T-helper 17 cell (primary cell): ENCODE data around the gene CRABP2. TPM values are rescaled to one million over a fixed set of nuclear protein-coding genes. Genes with fewer than 3 reads are reported as not detected.
A peak's percentile ranks its signal among the peaks of the same experiment; 100 is the strongest.

ENCODE experiments used
- ATAC-seq: fragments of 150-1000 bp; cut with Tn5 transposase; 2 replicates; pipeline ENCODE4 v1.10.0; 2021; ENCODE audit warnings: mild to moderate bottlenecking, moderate library complexity
- DNase-seq, 3 donors: peaks; one replicate each; pipeline versions ENCODE4 v3.0.0 to v3.0.0-alpha.2; 2020 to 2021
- H3K9me3 ChIP-seq: one replicate; pipeline ENCODE4 v1.7.0; 2013; ENCODE audit warnings: low read length, mild to moderate bottlenecking; ENCODE audit not compliant: control insufficient read depth, poor library complexity, severe bottlenecking
- H3K27ac Mint-ChIP-seq: one replicate; pipeline ENCODE4 v1.8.0; 2022; ENCODE audit warnings: mild to moderate bottlenecking, moderate library complexity, mixed read lengths
- H3K27me3 Mint-ChIP-seq: one replicate; pipeline ENCODE4 v1.8.0; 2022; ENCODE audit warnings: mixed read lengths
- H3K36me3 Mint-ChIP-seq: one replicate; pipeline ENCODE4 v1.8.0; 2022; ENCODE audit warnings: low read depth, mixed read lengths
- H3K4me1 Mint-ChIP-seq: one replicate; pipeline ENCODE4 v1.8.0; 2022; ENCODE audit warnings: mild to moderate bottlenecking, mixed read lengths
- H3K4me3 Mint-ChIP-seq: one replicate; pipeline ENCODE4 v1.8.0; 2022; ENCODE audit warnings: mild to moderate bottlenecking, moderate library complexity, mixed read lengths
- total RNA-seq, 4 donors: library from RNA in 2 of 4; stranded (reverse) in 2 of 4; gene quantifications; one replicate each; pipeline ENCODE4 v1.2.3 and lab custom pipeline; 2022 to 2026

CRABP2 gene
- total RNA-seq, 2 donors from 2014 or later, result 1.5 to 4.5 TPM

DNA sequence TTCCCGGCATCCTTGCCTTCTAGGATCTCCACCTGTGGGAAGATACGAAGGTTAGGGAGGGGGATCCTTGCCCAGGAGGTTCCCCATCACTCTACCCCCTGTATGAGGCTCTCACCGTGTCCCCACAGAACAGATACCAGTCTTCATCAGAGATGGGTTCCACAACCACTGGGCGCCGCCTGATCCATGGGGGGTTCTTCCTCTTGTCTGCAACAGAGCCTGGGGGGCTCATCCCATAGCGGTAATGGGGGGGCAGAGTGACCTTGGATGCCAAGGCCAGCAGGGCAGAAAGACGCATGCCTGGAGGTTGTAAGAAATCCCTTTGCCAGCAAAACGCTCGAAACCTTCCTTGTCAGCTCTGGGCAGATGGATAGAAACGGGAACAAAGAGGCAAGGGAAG, 33.0 kb upstream of the CRABP2 start:
- no peak overlapping the region for H3K4me3 Mint-ChIP-seq
- DNase-seq, result no peak
- H3K4me1 Mint-ChIP-seq, result peaks cover 16% of the 10 kb centered on the region

DNA sequence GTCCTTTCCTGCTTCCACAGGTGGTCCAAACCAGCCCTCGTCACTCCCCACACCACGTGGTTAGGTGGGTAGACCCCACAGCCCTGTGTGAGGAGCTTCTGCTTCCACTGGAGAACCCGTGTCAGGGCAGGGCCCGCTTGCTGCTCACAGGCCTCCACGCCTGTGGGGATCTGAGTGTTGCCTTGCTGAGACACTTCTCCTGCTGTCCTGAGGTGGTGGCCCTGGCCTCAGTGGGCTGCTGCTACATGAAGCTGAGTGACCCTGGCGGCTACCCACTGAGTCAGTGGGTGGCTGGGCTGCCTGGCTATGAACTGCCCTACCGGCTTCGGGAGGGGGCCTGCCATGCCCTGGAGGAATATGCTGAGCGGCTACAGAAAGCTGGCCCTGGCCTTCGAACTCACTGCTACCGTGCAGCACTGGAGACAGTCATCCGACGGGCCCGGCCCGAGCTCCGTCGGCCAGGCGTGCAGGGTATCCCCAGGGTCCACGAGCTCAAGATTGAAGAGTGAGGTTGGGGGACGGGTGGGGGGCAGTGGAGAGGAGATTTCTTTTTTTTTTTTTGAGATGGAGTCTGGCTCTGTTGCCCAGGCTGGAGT, 28.7 kb upstream of the CRABP2 start:
- peak overlapping the region; percentile 47 for H3K27ac Mint-ChIP-seq
- no peak for ATAC-seq
- H3K9me3 ChIP-seq, result no peaks in the 10 kb centered on the region
- peaks cover 2% of the 10 kb centered on the region for H3K36me3 Mint-ChIP-seq
- no peaks in the 10 kb centered on the region for H3K27me3 Mint-ChIP-seq
- no peak overlapping the region for H3K4me3 Mint-ChIP-seq
- peaks cover 8% of the 10 kb centered on the region for H3K4me1 Mint-ChIP-seq
- no peak for DNase-seq

More for the DNA sequence above, 33.0 kb upstream of the CRABP2 start:
- Mint-ChIP-seq H3K27ac (no peak overlapping the region), H3K27me3 (no peaks in the 10 kb centered on the region), H3K36me3 (peaks cover 3% of the 10 kb centered on the region)
- no peaks in the 10 kb centered on the region for H3K9me3 ChIP-seq
- ATAC-seq, result no peak

DNA sequence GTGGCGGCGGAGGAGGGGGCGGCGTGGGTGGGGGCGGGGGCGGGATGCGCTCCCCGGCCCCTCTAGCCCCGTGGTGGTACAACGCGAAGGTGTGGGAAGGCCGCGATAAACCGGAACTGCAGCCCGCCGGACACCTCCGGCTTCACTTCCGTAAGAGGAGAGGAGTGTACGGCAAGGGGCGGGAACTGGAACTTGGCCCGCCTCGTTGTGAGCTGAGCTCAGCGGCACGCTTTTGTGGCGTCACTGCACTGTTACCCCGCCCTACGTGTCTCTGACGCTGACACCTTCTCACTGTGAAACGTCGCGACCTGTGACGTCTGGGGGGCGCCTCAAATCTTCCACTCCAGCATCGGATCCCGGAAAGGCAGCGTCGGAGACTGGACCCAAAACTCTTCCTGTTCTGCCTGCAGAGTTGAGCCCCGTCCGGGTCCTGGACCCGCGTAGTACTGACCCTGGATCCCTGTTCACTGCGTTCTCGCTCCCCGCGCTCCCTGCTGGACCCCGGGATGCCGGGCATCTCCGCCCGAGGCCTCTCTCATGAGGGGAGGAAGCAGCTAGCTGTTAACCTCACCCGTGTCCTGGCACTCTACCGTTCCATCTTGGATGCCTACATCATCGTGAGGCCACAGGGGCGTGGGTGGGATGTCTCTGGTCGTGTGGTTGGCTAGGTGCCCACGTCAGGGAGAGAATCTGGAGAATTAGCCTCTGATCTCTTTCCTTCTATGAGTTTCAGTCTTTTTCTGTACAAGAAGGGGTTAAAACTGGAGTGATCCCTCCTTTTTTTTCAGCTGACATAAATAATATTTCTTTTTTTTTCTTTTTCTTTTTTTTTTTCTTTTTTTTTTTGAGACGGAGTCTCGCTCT, 23.4 kb upstream of the CRABP2 start, which contains the start of gene ISG20L2:
ISG20L2 (minus strand) TSS at position 168 of the 864 bp plus-strand sequence. CDS start 1,114 bp downstream, outside the sequence.
- peaks cover 12% of the 10 kb centered on the region for H3K4me1 Mint-ChIP-seq
- DNase-seq, result peak; percentile 86 to 91 (median 87)
- H3K36me3 Mint-ChIP-seq, result peaks cover 2% of the 10 kb centered on the region
- H3K4me3 Mint-ChIP-seq, result no peak within 1 kb of the TSS
- ATAC-seq, result peak; percentile 94
- no peaks in the 10 kb centered on the region for H3K27me3 Mint-ChIP-seq
- H3K9me3 ChIP-seq, result no peaks in the 10 kb centered on the region
- no peak within 1 kb of the TSS for H3K27ac Mint-ChIP-seq

GRCh38 chr1:156727926-156728598, 22.7 kb upstream of the CRABP2 start, which contains the start of gene METTL25B:
TSS of gene METTL25B (plus strand) at chr1:156728469. CDS start at chr1:156729105, 636 bp downstream.
- H3K27ac Mint-ChIP-seq, result no peak within 1 kb of the TSS
- no peaks in the 10 kb centered on the region for H3K9me3 ChIP-seq
- peak; percentile 70 for ATAC-seq
- H3K4me3 Mint-ChIP-seq, result no peak within 1 kb of the TSS
- no peaks in the 10 kb centered on the region for H3K27me3 Mint-ChIP-seq
- H3K4me1 Mint-ChIP-seq, result peaks cover 17% of the 10 kb centered on the region
- peaks cover 5% of the 10 kb centered on the region for H3K36me3 Mint-ChIP-seq
- peak in 2 of 3 donors; percentile 59 to 62 for DNase-seq

- Mint-ChIP-seq H3K4me1 (peaks cover 17% of the 10 kb centered on the region), H3K27ac (no peak overlapping the region), H3K27me3 (no peaks in the 10 kb centered on the region), H3K36me3 (peaks cover 3% of the 10 kb centered on the region), H3K4me3 (no peak overlapping the region)
- ATAC-seq (no peak), DNase-seq (no peak)
- H3K9me3 ChIP-seq, result no peaks in the 10 kb centered on the region
Measured at GRCh38 chr1:156727492-156727891, 22.1 kb upstream of the CRABP2 start.

GRCh38 chr1:156726549-156727226, 21.3 kb upstream of the CRABP2 start:
- Mint-ChIP-seq H3K36me3 (peaks cover 3% of the 10 kb centered on the region), H3K4me1 (peaks cover 17% of the 10 kb centered on the region), H3K27me3 (no peaks in the 10 kb centered on the region), H3K4me3 (no peak overlapping the region), H3K27ac (no peak overlapping the region)
- DNase-seq (no peak), ATAC-seq (no peak)
- H3K9me3 ChIP-seq, result no peaks in the 10 kb centered on the region

DNA sequence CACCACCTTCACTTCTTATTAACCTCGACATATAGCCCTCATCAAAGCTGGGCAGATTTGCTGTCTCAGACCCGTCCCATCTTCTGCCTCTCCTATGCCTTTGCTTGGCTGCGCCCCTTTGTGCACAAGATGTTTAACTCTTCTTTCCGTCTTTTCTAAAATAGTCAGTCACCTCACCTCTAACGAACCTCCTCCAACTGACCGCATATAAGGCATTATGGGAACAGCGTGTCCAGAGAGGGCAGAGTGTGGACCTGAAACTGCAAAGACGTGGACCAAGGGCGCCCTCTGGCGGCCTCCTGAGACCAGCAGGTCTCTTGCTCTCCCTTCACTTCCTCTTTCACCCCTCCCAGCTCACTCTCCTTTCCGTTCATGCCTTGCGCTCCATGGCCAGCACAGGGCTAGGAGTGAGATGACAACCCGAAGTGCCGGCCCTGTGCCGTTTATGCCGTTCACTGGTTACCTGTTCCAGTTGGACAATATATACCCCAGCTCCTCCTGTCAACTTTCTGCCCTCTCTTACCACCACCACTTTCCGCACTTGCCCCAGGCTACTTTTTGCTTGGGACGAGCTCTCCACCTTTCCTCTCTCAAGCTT, 20.4 kb upstream of the CRABP2 start:
- Mint-ChIP-seq H3K4me3 (no peak overlapping the region), H3K4me1 (peaks cover 15% of the 10 kb centered on the region), H3K27me3 (no peaks in the 10 kb centered on the region), H3K36me3 (peaks cover 3% of the 10 kb centered on the region), H3K27ac (no peak overlapping the region)
- DNase-seq (peak; percentile 65 to 74 (median 71)), ATAC-seq (peak; percentile 15)
- H3K9me3 ChIP-seq, result no peaks in the 10 kb centered on the region

DNA sequence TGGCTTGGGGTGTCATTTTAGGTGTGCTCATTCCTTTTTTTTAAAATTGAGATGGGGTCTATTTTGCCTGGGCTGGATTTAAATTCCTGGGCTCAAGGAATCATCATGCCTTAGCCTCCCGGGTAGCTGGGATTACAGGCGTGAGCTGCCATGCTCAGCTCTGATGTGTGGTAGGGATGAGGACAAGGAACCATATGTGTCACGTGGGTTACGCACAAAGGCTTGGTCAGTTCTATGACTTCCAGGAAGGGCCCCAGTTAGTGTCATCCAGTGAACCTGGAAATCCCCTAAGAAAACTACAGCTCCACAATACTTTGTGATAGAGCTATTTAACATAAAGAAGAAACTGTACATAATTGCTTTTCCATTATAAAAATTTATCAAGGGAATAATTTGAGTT, 16.2 kb upstream of the CRABP2 start:
- Mint-ChIP-seq H3K4me1 (peaks cover 9% of the 10 kb centered on the region), H3K36me3 (peaks cover 3% of the 10 kb centered on the region), H3K4me3 (no peak overlapping the region), H3K27ac (no peak overlapping the region), H3K27me3 (no peaks in the 10 kb centered on the region)
- DNase-seq (no peak), ATAC-seq (no peak)
- no peaks in the 10 kb centered on the region for H3K9me3 ChIP-seq

DNA sequence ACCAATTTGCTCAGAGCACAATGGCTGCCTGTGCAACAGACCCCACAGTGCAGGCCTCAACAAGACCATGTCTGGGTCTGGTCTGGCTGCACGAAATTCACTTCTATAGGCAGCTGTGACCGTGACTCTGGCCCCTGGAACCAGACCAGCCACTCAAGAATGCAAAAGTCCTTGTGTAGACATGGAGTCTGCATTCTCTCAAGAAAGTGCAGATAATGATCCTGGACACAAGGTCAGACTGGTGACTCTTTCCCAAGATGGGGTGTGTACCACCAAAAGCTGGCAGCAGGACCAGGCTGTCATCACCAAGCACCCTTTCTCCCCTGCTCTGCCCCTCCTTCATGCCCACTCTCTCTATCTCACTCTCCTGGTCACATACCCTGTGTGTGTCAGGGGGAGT, 15.7 kb upstream of the CRABP2 start:
- no peak overlapping the region for H3K27ac Mint-ChIP-seq
- H3K4me3 Mint-ChIP-seq, result no peak overlapping the region
- ATAC-seq, result no peak
- no peaks in the 10 kb centered on the region for H3K27me3 Mint-ChIP-seq
- peaks cover 3% of the 10 kb centered on the region for H3K36me3 Mint-ChIP-seq
- DNase-seq, result no peak
- peaks cover 9% of the 10 kb centered on the region for H3K4me1 Mint-ChIP-seq
- no peaks in the 10 kb centered on the region for H3K9me3 ChIP-seq

DNA sequence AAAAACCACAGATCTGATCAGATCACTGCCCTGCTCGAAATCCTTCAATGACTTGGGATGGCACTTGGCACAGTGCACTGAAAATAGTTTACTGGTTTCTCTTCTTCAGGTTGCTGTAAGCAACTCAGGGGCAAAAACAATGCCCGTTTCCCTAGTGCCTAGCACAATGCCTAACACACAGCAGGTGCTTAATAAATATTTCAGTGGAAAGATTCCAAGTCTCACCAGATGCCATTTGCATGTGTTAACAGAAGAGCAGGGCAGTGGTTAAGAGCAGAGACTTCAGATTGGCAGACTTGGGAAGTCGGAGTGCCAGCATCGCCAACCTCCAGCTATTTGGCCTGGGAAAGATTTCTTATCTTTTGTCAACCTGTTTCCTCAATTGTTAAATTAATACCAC, 12.0 kb upstream of the CRABP2 start:
- Mint-ChIP-seq H3K4me1 (peaks cover 9% of the 10 kb centered on the region), H3K27me3 (no peaks in the 10 kb centered on the region), H3K27ac (no peak overlapping the region), H3K4me3 (no peak overlapping the region), H3K36me3 (peaks cover 9% of the 10 kb centered on the region)
- ATAC-seq, result no peak
- H3K9me3 ChIP-seq, result no peaks in the 10 kb centered on the region
- no peak for DNase-seq

DNA sequence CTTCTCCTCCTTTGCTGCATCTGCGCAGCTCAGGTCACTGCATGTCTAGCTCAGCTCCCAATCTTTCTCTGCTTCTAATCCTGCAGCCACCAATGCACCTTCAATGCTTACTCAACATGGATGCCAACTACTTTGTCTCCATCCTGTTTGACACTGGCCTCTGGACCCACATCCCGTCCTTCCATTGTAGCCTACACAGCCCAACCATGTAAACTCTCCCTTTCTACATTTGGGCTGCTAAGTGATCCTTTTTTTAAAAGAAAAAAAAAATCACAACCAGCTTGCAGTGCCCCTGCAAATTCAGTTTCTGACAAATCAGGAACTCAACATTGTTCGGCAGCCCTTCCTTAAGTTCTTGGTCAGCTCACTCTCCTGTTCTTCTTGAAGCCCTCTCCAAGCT, 9.4 kb upstream of the CRABP2 start:
- Mint-ChIP-seq H3K36me3 (peaks cover 9% of the 10 kb centered on the region), H3K27me3 (no peaks in the 10 kb centered on the region), H3K27ac (peak overlapping the region; percentile 61), H3K4me1 (peaks cover 9% of the 10 kb centered on the region), H3K4me3 (no peak overlapping the region)
- no peaks in the 10 kb centered on the region for H3K9me3 ChIP-seq
- ATAC-seq, result no peak
- no peak for DNase-seq

- Mint-ChIP-seq H3K27me3 (no peaks in the 10 kb centered on the region), H3K4me1 (peaks cover 9% of the 10 kb centered on the region), H3K27ac (no peak overlapping the region), H3K36me3 (peaks cover 9% of the 10 kb centered on the region), H3K4me3 (no peak overlapping the region)
- ATAC-seq, result no peak
- DNase-seq, result no peak
- no peaks in the 10 kb centered on the region for H3K9me3 ChIP-seq
Measured at GRCh38 chr1:156712626-156713025, 7.2 kb upstream of the CRABP2 start.
